PC-9 (cell line): Measurements from ENCODE around the gene ZFAND6. TPM values are rescaled to one million over a fixed set of nuclear protein-coding genes. Genes with fewer than 3 reads are reported as not detected.

Experiments
- BruUV-seq: library from RNA; stranded (reverse); fragments of 400-500 nt; replicated peaks from 2 replicates; lab custom pipeline; 2021; lab: Mats Ljungman, UMichigan
- CTCF ChIA-PET: fragments of 300-600 bp; sonication (Branson Sonifier 250); formaldehyde crosslinking; loops from one replicate; lab custom pipeline; 2022; ENCODE audit warnings: antibody characterized with exemption; lab: Charles Lee
- POLR2A ChIA-PET: fragments of 300-600 bp; sonication (Branson Sonifier 250); formaldehyde crosslinking; loops from one replicate; lab custom pipeline; 2022; ENCODE audit warnings: antibody characterized with exemption; ENCODE audit not compliant: unreplicated experiment; lab: Charles Lee
- DNase-seq, 2 experiments: peaks; one replicate each; pipeline versions ENCODE4 v3.0.0 to v3.0.0-alpha.2; 2015 to 2022; ENCODE audit warnings: mixed read lengths in 1 of 2
- H2AFZ ChIP-seq: fragments of 200-600 bp; sonication (generic); 2 replicates; pipeline ENCODE4 v1.8.1; 2017; ENCODE audit warnings: antibody characterized with exemption
- H3F3A ChIP-seq: fragments of 200-600 bp; sonication (generic); 2 replicates; pipeline ENCODE4 v1.8.1; 2017; ENCODE audit warnings: antibody characterized with exemption, mild to moderate bottlenecking, low read depth; ENCODE audit not compliant: insufficient read depth
- H3K27ac ChIP-seq: fragments of 200-600 bp; sonication (generic); 2 replicates; pipeline ENCODE4 v1.6.1; 2016; ENCODE audit warnings: mixed run types
- H3K27me3 ChIP-seq: fragments of 200-600 bp; sonication (generic); 2 replicates; pipeline ENCODE4 v1.6.1; 2016; ENCODE audit warnings: low read depth, mixed run types; ENCODE audit not compliant: insufficient read depth
- H3K36me3 ChIP-seq: fragments of 200-600 bp; sonication (generic); 2 replicates; pipeline ENCODE4 v1.6.1; 2016; ENCODE audit warnings: low read depth, mixed run types
- H3K4me1 ChIP-seq: fragments of 200-600 bp; sonication (generic); replicated peaks from 2 replicates; pipeline ENCODE4 v1.6.1; 2016; ENCODE audit warnings: mixed run types; ENCODE audit not compliant: insufficient read depth
- H3K4me2 ChIP-seq: fragments of 200-600 bp; sonication (generic); 2 replicates; pipeline ENCODE4 v1.6.1; 2017; ENCODE audit warnings: mixed run types
- H3K4me3 ChIP-seq: fragments of 200-600 bp; sonication (generic); 2 replicates; pipeline ENCODE4 v1.6.1; 2016; ENCODE audit warnings: mixed run types
- H3K79me2 ChIP-seq: fragments of 200-600 bp; sonication (generic); 2 replicates; pipeline ENCODE4 v1.6.1; 2017; ENCODE audit warnings: low read depth, mixed run types
- H3K9me2 ChIP-seq: fragments of 200-600 bp; sonication (generic); 2 replicates; pipeline ENCODE4 v1.8.1; 2017; ENCODE audit warnings: mild to moderate bottlenecking; ENCODE audit not compliant: insufficient read depth
- H3K9me3 ChIP-seq: fragments of 200-600 bp; sonication (generic); 2 replicates; pipeline ENCODE4 v1.8.1; 2016; ENCODE audit warnings: low read depth; ENCODE audit not compliant: insufficient read depth
- H4K20me1 ChIP-seq: fragments of 200-600 bp; sonication (generic); 2 replicates; pipeline ENCODE4 v1.8.1; 2017; ENCODE audit not compliant: insufficient read depth
- CTCF ChIP-seq: fragments of 200-600 bp; sonication (generic); conservative IDR thresholded peaks from 2 replicates; pipeline ENCODE4 v1.6.1; 2017; ENCODE audit warnings: mixed run types, antibody characterized with exemption, mild to moderate bottlenecking, moderate library complexity
- EZH2 ChIP-seq: fragments of 200-600 bp; sonication (generic); IDR thresholded peaks from 2 replicates; pipeline ENCODE4 v1.8.0; 2017; ENCODE audit warnings: antibody characterized with exemption, low read depth
- intact Hi-C: fragments of 100-400 bp; cut with micrococcal nuclease; formaldehyde crosslinking; loops from one replicate; pipeline ENCODE4 v1.10.0; 2022; ENCODE audit not compliant: unreplicated experiment
- total RNA-seq: library from RNA; stranded (reverse); gene quantifications from 2 replicates; pipeline ENCODE4 v1.2.3, GENCODE V29; 2021

ZFAND6 gene
- total RNA-seq, 1 experiment from 2014 or later: 68.3 TPM

GRCh38 chr15:80049046-80049445 is 10.4 kb upstream of the ZFAND6 start:
- CTCF ChIA-PET: no interaction called here
- Histone ChIP-seq H3K4me1 (no peaks in the 10 kb centered on the region), H3K27ac (no peak overlapping the region), H4K20me1 (no peaks in the 10 kb centered on the region), H3K9me3 (no peaks in the 10 kb centered on the region), H3K79me2 (no peaks in the 10 kb centered on the region), H3K4me2 (no peak overlapping the region), H3K4me3 (no peak overlapping the region), H2AFZ (no peak overlapping the region), H3K27me3 (no peaks in the 10 kb centered on the region), H3K9me2 (no peaks in the 10 kb centered on the region), H3K36me3 (no peaks in the 10 kb centered on the region), H3F3A (no peaks in the 10 kb centered on the region)
- POLR2A ChIA-PET: no interaction called here
- intact Hi-C loops: no loop called here
- DNase-seq: no peak
- BruUV-seq: no TSS peak
- TF ChIP-seq CTCF (no peak), EZH2 (no peak)

GRCh38 chr15:80052597-80053304 is 6.7 kb upstream of the ZFAND6 start:
- BruUV-seq: no TSS peak
- H3K9me3 ChIP-seq: no peaks in the 10 kb centered on the region
- ChIA-PET POLR2A (no interaction called here), CTCF (no interaction called here)
- peaks cover 3% of the 10 kb centered on the region; the same call in 1 of the 2 replicates for H3K4me1 ChIP-seq
- no peak overlapping the region for H3K4me2 ChIP-seq
- TF ChIP-seq EZH2 (no peak), CTCF (no peak)
- H3K79me2 ChIP-seq: no peaks in the 10 kb centered on the region
- intact Hi-C loops: no loop called here
- no peaks in the 10 kb centered on the region for H3K27me3 ChIP-seq
- no peaks in the 10 kb centered on the region for H3K36me3 ChIP-seq
- no peak overlapping the region for H3K27ac ChIP-seq
- H3K4me3 ChIP-seq: no peak overlapping the region
- H3K9me2 ChIP-seq: no peaks in the 10 kb centered on the region
- DNase-seq: no peak
- H2AFZ ChIP-seq: no peak overlapping the region
- no peaks in the 10 kb centered on the region for H3F3A ChIP-seq
- H4K20me1 ChIP-seq: no peaks in the 10 kb centered on the region

- Histone ChIP-seq H3F3A (peaks cover 16% of the 10 kb centered on the region), H3K4me2 (no peak overlapping the region), H3K4me3 (no peak overlapping the region), H3K9me2 (no peaks in the 10 kb centered on the region), H3K79me2 (peaks cover 10% of the 10 kb centered on the region), H3K4me1 (peaks cover 15% of the 10 kb centered on the region; the same call in 1 of the 2 replicates), H3K9me3 (no peaks in the 10 kb centered on the region), H4K20me1 (no peaks in the 10 kb centered on the region), H2AFZ (no peak overlapping the region), H3K27me3 (no peaks in the 10 kb centered on the region), H3K36me3 (no peaks in the 10 kb centered on the region), H3K27ac (no peak overlapping the region)
- no TSS peak for BruUV-seq
- ChIA-PET POLR2A (interaction anchor here (0.6 kb wide), 1 partner anchor 22 kb away, joined by 3 read pairs; no protein-coding TSS in a partner anchor), CTCF (interaction anchor here (0.5 kb wide), 1 partner anchor 59 kb away, joined by 3 read pairs; no protein-coding TSS in a partner anchor)
- DNase-seq: no peak
- no peak for TF ChIP-seq CTCF
- no peak for TF ChIP-seq EZH2
- intact Hi-C loops: no loop called here
These were observed 3.5 kb upstream of the ZFAND6 start for GRCh38 chr15:80055933-80056332.
